Naive thymus-derived CD4-positive, alpha-beta T cell (primary cell): ENCODE data around the gene KATNAL1. TPM values are rescaled to one million over a fixed set of nuclear protein-coding genes. Genes with fewer than 3 reads are reported as not detected.
A peak's percentile ranks its signal among the peaks of the same experiment; 100 is the strongest.

Source experiments
- ATAC-seq: fragments of 150-1000 bp; cut with Tn5 transposase; 2 replicates; pipeline ENCODE4 v1.10.0; 2021; ENCODE audit warnings: mild to moderate bottlenecking, moderate library complexity
- CTCF ChIA-PET: fragments of 350-600 bp; sonication (Branson Sonifier 250); formaldehyde crosslinking; loops from one replicate; lab custom pipeline; 2021; ENCODE audit warnings: antibody characterized with exemption; lab: Charles Lee
- POLR2A ChIA-PET: fragments of 350-600 bp; sonication (Branson Sonifier 250); formaldehyde crosslinking; loops from one replicate; lab custom pipeline; 2021; ENCODE audit warnings: antibody characterized with exemption, inconsistent platforms; lab: Charles Lee
- DNase-seq, 9 donors: peaks; one replicate each; pipeline versions ENCODE4 v3.0.0 to v3.0.0-alpha.2; 2020 to 2022; ENCODE audit warnings: mixed read lengths in 1 of 9
- H3K27ac ChIP-seq: one replicate; pipeline ENCODE4 v1.7.0; 2013; ENCODE audit warnings: mild to moderate bottlenecking, low read depth, low read length, moderate library complexity
- H3K27me3 ChIP-seq, 2 donors: one replicate each; pipeline ENCODE4 v1.7.0; 2013; ENCODE audit warnings: low read length in 2 of 2, mild to moderate bottlenecking in 2 of 2, moderate library complexity in 2 of 2; ENCODE audit not compliant: control insufficient read depth in 2 of 2, insufficient read depth in 2 of 2
- H3K36me3 ChIP-seq, 3 experiments: 1 replicate in 2 of 3; 2 replicates in 1 of 3; pipeline ENCODE4 v1.7.0; 2013; ENCODE audit warnings: low read length in 3 of 3, mild to moderate bottlenecking in 3 of 3, moderate library complexity in 1 of 3; ENCODE audit not compliant: insufficient read depth in 3 of 3, control insufficient read depth in 2 of 3
- H3K4me1 ChIP-seq, 2 donors: one replicate each; pipeline ENCODE4 v1.7.0; 2013; ENCODE audit warnings: low read length in 2 of 2, mild to moderate bottlenecking in 2 of 2, moderate library complexity in 1 of 2; ENCODE audit not compliant: control insufficient read depth in 2 of 2, insufficient read depth in 2 of 2
- H3K4me3 ChIP-seq: 2 replicates; pipeline ENCODE4 v1.7.0; 2013; ENCODE audit warnings: mild to moderate bottlenecking, low read length
- H3K9me3 ChIP-seq, 3 experiments: 1 replicate in 2 of 3; 2 replicates in 1 of 3; pipeline ENCODE4 v1.7.0; 2013; ENCODE audit warnings: low read length in 3 of 3; ENCODE audit not compliant: control insufficient read depth in 2 of 3
- H3K27ac Mint-ChIP-seq, 9 donors: one replicate each; pipeline ENCODE4 v1.8.0; 2020 to 2022; ENCODE audit warnings: mixed read lengths in 9 of 9, mild to moderate bottlenecking in 8 of 9, moderate library complexity in 5 of 9, inconsistent platforms in 2 of 9
- H3K27me3 Mint-ChIP-seq, 5 donors: one replicate each; pipeline ENCODE4 v1.8.0; 2021 to 2022; ENCODE audit warnings: mixed read lengths in 5 of 5, mild to moderate bottlenecking in 1 of 5
- H3K36me3 Mint-ChIP-seq, 5 donors: one replicate each; pipeline ENCODE4 v1.8.0; 2020 to 2022; ENCODE audit warnings: mixed read lengths in 5 of 5, mild to moderate bottlenecking in 3 of 5, inconsistent platforms in 1 of 5
- H3K4me1 Mint-ChIP-seq, 7 donors: one replicate each; pipeline ENCODE4 v1.8.0; 2020 to 2022; ENCODE audit warnings: mixed read lengths in 7 of 7, mild to moderate bottlenecking in 3 of 7, inconsistent platforms in 1 of 7
- H3K4me3 Mint-ChIP-seq, 10 donors: one replicate each; pipeline ENCODE4 v1.8.0; 2020 to 2022; ENCODE audit warnings: mild to moderate bottlenecking in 10 of 10, mixed read lengths in 10 of 10, moderate library complexity in 6 of 10, inconsistent platforms in 2 of 10
- H3K9me3 Mint-ChIP-seq, 11 donors: one replicate each; pipeline ENCODE4 v1.8.0; 2020 to 2022; ENCODE audit warnings: mixed read lengths in 11 of 11, mild to moderate bottlenecking in 4 of 11, inconsistent platforms in 1 of 11, moderate library complexity in 1 of 11
- intact Hi-C, 2 donors: fragments of 100-400 bp; cut with micrococcal nuclease; formaldehyde crosslinking; loops; one replicate each; pipeline ENCODE4 v1.15.1; 2023
- polyA plus RNA-seq, 2 donors: library from polyadenylated mRNA; unstranded; fragments of 300-500 nt; fragmentation: Illumina TruSeq; gene quantifications; one replicate each; pipeline ENCODE4 v1.2.3, GENCODE V29; 2021
- total RNA-seq, 6 experiments: library from RNA in 5 of 6; stranded (reverse) in 5 of 6; gene quantifications; 1 replicate in 5 of 6; 2 replicates in 1 of 6; pipeline ENCODE4 v1.2.3 and lab custom pipeline; 2021 to 2026

Gene KATNAL1
- total and polyA plus RNA-seq, 7 experiments from 2014 or later: 0.25 to 16.8 (median 2.4) TPM

- H3K9me3 Mint-ChIP-seq: no peaks in the 10 kb centered on the region
- Histone ChIP-seq H3K4me3 (no peak overlapping the region), H3K27me3 (no peaks in the 10 kb centered on the region), H3K4me1 (no peaks in the 10 kb centered on the region), H3K9me3 (no peaks in the 10 kb centered on the region), H3K27ac (no peak overlapping the region), H3K36me3 (no peaks in the 10 kb centered on the region)
- peaks cover 0 to 5% (median 0%) of the 10 kb centered on the region in 5 donors for H3K36me3 Mint-ChIP-seq
- H3K4me3 Mint-ChIP-seq: no peak overlapping the region
- POLR2A ChIA-PET: interaction anchor here (0.7 kb wide), 1 partner anchor 19 kb away, joined by 4 read pairs; no protein-coding TSS in a partner anchor
- H3K27me3 Mint-ChIP-seq: no peaks in the 10 kb centered on the region
- no peak overlapping the region for H3K27ac Mint-ChIP-seq
- DNase-seq: no peak
- CTCF ChIA-PET: no interaction called here
- no peak for ATAC-seq
- intact Hi-C loops: no loop called here
- peaks cover 0 to 9% (median 5%) of the 10 kb centered on the region in 7 donors for H3K4me1 Mint-ChIP-seq
Measured at GRCh38 chr13:30191491-30192100, 115.8 kb downstream of the KATNAL1 start.

GRCh38 chr13:30186634-30187415 is 120.5 kb downstream of the KATNAL1 start:
- Histone ChIP-seq H3K27ac (no peak overlapping the region), H3K9me3 (no peaks in the 10 kb centered on the region), H3K27me3 (no peaks in the 10 kb centered on the region), H3K36me3 (no peaks in the 10 kb centered on the region), H3K4me3 (no peak overlapping the region), H3K4me1 (no peaks in the 10 kb centered on the region)
- DNase-seq (no peak), ATAC-seq (no peak)
- ChIA-PET CTCF (interaction anchor here (0.6 kb wide), 1 partner anchor 13 kb away, joined by 3 read pairs; no protein-coding TSS in a partner anchor), POLR2A (no interaction called here)
- intact Hi-C loops: no loop called here
- Mint-ChIP-seq H3K4me3 (no peak overlapping the region), H3K4me1 (peaks cover 0 to 15% (median 10%) of the 10 kb centered on the region in 7 donors), H3K27me3 (no peaks in the 10 kb centered on the region), H3K9me3 (peaks cover 0 to 13% (median 1%) of the 10 kb centered on the region in 11 donors), H3K36me3 (peaks cover 0 to 9% (median 5%) of the 10 kb centered on the region in 5 donors), H3K27ac (peak overlapping the region in 1 of 9 donors; percentile 6)

GRCh38 chr13:30181888-30182651 is 125.3 kb downstream of the KATNAL1 start:
- Mint-ChIP-seq H3K36me3 (peaks cover 4 to 9% (median 6%) of the 10 kb centered on the region in 5 donors), H3K27me3 (no peaks in the 10 kb centered on the region), H3K27ac (no peak overlapping the region), H3K4me1 (peaks cover 0 to 22% (median 13%) of the 10 kb centered on the region in 7 donors), H3K9me3 (peaks cover 0 to 13% (median 1%) of the 10 kb centered on the region in 11 donors), H3K4me3 (no peak overlapping the region)
- no peak for DNase-seq
- H3K4me1 ChIP-seq: no peaks in the 10 kb centered on the region
- no peaks in the 10 kb centered on the region for H3K27me3 ChIP-seq
- ChIA-PET POLR2A (no interaction called here), CTCF (no interaction called here)
- H3K9me3 ChIP-seq: no peaks in the 10 kb centered on the region
- H3K27ac ChIP-seq: no peak overlapping the region
- no peak overlapping the region for H3K4me3 ChIP-seq
- no peak for ATAC-seq
- intact Hi-C loops: no loop called here
- H3K36me3 ChIP-seq: no peaks in the 10 kb centered on the region

- Histone ChIP-seq H3K4me3 (no peak overlapping the region), H3K27ac (no peak overlapping the region), H3K4me1 (no peaks in the 10 kb centered on the region), H3K27me3 (no peaks in the 10 kb centered on the region), H3K9me3 (no peaks in the 10 kb centered on the region), H3K36me3 (no peaks in the 10 kb centered on the region)
- Mint-ChIP-seq H3K36me3 (peaks cover 0 to 6% (median 2%) of the 10 kb centered on the region in 5 donors), H3K9me3 (peaks cover 0 to 3% (median 0%) of the 10 kb centered on the region in 11 donors), H3K4me1 (peaks cover 0 to 10% (median 5%) of the 10 kb centered on the region in 7 donors), H3K27ac (peak overlapping the region in 2 of 9 donors; percentile 6 to 18), H3K4me3 (no peak overlapping the region), H3K27me3 (no peaks in the 10 kb centered on the region)
- CTCF ChIA-PET: interaction anchor here (1.0 kb wide), 1 partner anchor 11 kb away, joined by 4 read pairs; no protein-coding TSS in a partner anchor
- POLR2A ChIA-PET: interaction anchor here (1.0 kb wide), 1 partner anchor 32 kb away, joined by 3 read pairs; no protein-coding TSS in a partner anchor
- intact Hi-C loops: no loop called here
- DNase-seq: no peak
- ATAC-seq: no peak
Measured at GRCh38 chr13:30179597-30180276, 127.6 kb downstream of the KATNAL1 start.

- H3K27ac Mint-ChIP-seq: no peak overlapping the region
- Histone ChIP-seq H3K27ac (no peak overlapping the region), H3K4me3 (no peak overlapping the region), H3K36me3 (no peaks in the 10 kb centered on the region), H3K4me1 (no peaks in the 10 kb centered on the region), H3K27me3 (no peaks in the 10 kb centered on the region), H3K9me3 (no peaks in the 10 kb centered on the region)
- ChIA-PET POLR2A (no interaction called here), CTCF (interaction anchor here (0.8 to 1.0 kb wide), 2 partner anchors 11 to 47 kb away, joined by 3 to 4 read pairs; no protein-coding TSS in a partner anchor)
- H3K36me3 Mint-ChIP-seq: peaks cover 0 to 6% (median 2%) of the 10 kb centered on the region in 5 donors
- H3K4me1 Mint-ChIP-seq: peaks cover under 1 to 17% (median 9%) of the 10 kb centered on the region in 7 donors
- H3K4me3 Mint-ChIP-seq: no peak overlapping the region
- H3K27me3 Mint-ChIP-seq: no peaks in the 10 kb centered on the region
- no peak for ATAC-seq
- no peaks in the 10 kb centered on the region for H3K9me3 Mint-ChIP-seq
- intact Hi-C loops: no loop called here
- DNase-seq: no peak
Measured at GRCh38 chr13:30178976-30179375, 128.4 kb downstream of the KATNAL1 start.

GRCh38 chr13:30175166-30175565 is 132.2 kb downstream of the KATNAL1 start:
- Histone ChIP-seq H3K4me3 (no peak overlapping the region), H3K9me3 (no peaks in the 10 kb centered on the region), H3K4me1 (peaks cover 0 to 13% of the 10 kb centered on the region in 2 donors), H3K36me3 (no peaks in the 10 kb centered on the region), H3K27me3 (no peaks in the 10 kb centered on the region), H3K27ac (no peak overlapping the region)
- intact Hi-C loops: no loop called here
- no peaks in the 10 kb centered on the region for H3K36me3 Mint-ChIP-seq
- no peak for DNase-seq
- H3K27me3 Mint-ChIP-seq: no peaks in the 10 kb centered on the region
- H3K4me1 Mint-ChIP-seq: peaks cover 8 to 45% (median 33%) of the 10 kb centered on the region in 7 donors
- ChIA-PET CTCF (interaction anchor here (1.5 kb wide), 1 partner anchor 60 kb away, joined by 4 read pairs; no protein-coding TSS in a partner anchor), POLR2A (interaction anchor here (0.6 to 0.9 kb wide), 3 partner anchors 132 to 404 kb away, joined by 3 to 6 read pairs (median 3); partner anchors contain the start of gene KATNAL1)
- H3K4me3 Mint-ChIP-seq: no peak overlapping the region
- no peak for ATAC-seq
- H3K9me3 Mint-ChIP-seq: no peaks in the 10 kb centered on the region
- no peak overlapping the region for H3K27ac Mint-ChIP-seq
